Measurements from ENCODE around the gene FRAT1.

GRCh38 chr10:97349752-97350513, 30.9 kb downstream of the FRAT1 start:
- TF ChIP-seq, protein P1, sequence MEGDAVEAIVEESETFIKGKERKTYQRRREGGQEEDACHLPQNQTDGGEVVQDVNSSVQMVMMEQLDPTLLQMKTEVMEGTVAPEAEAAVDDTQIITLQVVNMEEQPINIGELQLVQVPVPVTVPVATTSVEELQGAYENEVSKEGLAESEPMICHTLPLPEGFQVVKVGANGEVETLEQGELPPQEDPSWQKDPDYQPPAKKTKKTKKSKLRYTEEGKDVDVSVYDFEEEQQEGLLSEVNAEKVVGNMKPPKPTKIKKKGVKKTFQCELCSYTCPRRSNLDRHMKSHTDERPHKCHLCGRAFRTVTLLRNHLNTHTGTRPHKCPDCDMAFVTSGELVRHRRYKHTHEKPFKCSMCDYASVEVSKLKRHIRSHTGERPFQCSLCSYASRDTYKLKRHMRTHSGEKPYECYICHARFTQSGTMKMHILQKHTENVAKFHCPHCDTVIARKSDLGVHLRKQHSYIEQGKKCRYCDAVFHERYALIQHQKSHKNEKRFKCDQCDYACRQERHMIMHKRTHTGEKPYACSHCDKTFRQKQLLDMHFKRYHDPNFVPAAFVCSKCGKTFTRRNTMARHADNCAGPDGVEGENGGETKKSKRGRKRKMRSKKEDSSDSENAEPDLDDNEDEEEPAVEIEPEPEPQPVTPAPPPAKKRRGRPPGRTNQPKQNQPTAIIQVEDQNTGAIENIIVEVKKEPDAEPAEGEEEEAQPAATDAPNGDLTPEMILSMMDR (IDR thresholded peaks at IDR 0.05; ENCODE audit: poor library complexity) = no peak
- no peak for TF ChIP-seq EZH2phosphoT487 (IDR thresholded peaks at IDR 0.05; ENCODE audit: low read depth, severe bottlenecking, unreplicated experiment)
- no peak for TF ChIP-seq EZH2 (IDR thresholded peaks at IDR 0.05; ENCODE audit: borderline replicate concordance)
